HepG2 (cell line): ENCODE measurements around the gene CNR2. TPM values are rescaled to one million over a fixed set of nuclear protein-coding genes. Genes with fewer than 3 reads are reported as not detected.

Experiments
- ATAC-seq: fragments of 200-7000 bp; cut with Tn5 transposase; 3 replicates; pipeline ENCODE4 v1.9.1; 2020; ENCODE audit warnings: mild to moderate bottlenecking, moderate library complexity
- BruUV-seq: library from RNA; stranded (reverse); fragments of 400-500 nt; replicated peaks from 2 replicates; lab custom pipeline; 2021; lab: Mats Ljungman, UMichigan
- CTCF ChIA-PET: fragments of 300-600 bp; formaldehyde crosslinking; extraction: SDS; loops from one replicate; lab custom pipeline; 2021; ENCODE audit warnings: low total read pairs, inconsistent platforms, low intra/inter-chr PET ratio; lab: Yijun Ruan, JAX
- POLR2A ChIA-PET: fragments of 350-600 bp; sonication (Branson Sonifier 250); formaldehyde crosslinking; loops from one replicate; lab custom pipeline; 2020; ENCODE audit warnings: antibody characterized with exemption, inconsistent platforms; lab: Yijun Ruan, JAX
- DNase-seq: peaks from one replicate; pipeline ENCODE4 v3.0.0-alpha.2; 2015; ENCODE audit warnings: low spot score
- FAIRE-seq: peaks from 3 replicates; lab custom pipeline; 2011; peaks lifted over from hg19 to GRCh38; lab: Jason Lieb, UNC
- H2AFZ ChIP-seq: one replicate; pipeline ENCODE4 v1.6.1; 2011; ENCODE audit warnings: low read length, inconsistent platforms
- H3K27ac ChIP-seq: fragments of 300-600 bp; 3 replicates; pipeline ENCODE4 v1.8.0; 2011; ENCODE audit warnings: mixed run types, mild to moderate bottlenecking, mixed read lengths, low read length, inconsistent platforms; ENCODE audit not compliant: insufficient read depth; ENCODE audit errors: extremely low read length
- H3K27me3 ChIP-seq, 2 experiments: fragments of 200-600 bp in 1 of 2; 2 replicates in 1 of 2; 3 replicates in 1 of 2; pipeline versions ENCODE4 v1.6.0 to v1.8.0; 2011; ENCODE audit warnings: low read length in 2 of 2, mild to moderate bottlenecking in 2 of 2, moderate library complexity in 2 of 2, inconsistent platforms in 1 of 2; ENCODE audit not compliant: insufficient read depth in 2 of 2, control insufficient read depth in 1 of 2
- H3K36me3 ChIP-seq, 2 experiments: fragments of 200-600 bp in 1 of 2; replicated peaks in 1 of 2; 2 replicates in 1 of 2; 3 replicates in 1 of 2; pipeline versions ENCODE4 v1.5.1 to v1.8.0; 2011; ENCODE audit warnings: low read length in 2 of 2, inconsistent platforms in 1 of 2; ENCODE audit not compliant: insufficient read depth in 2 of 2, control insufficient read depth in 1 of 2
- H3K4me1 ChIP-seq: 2 replicates; pipeline ENCODE4 v1.5.1; 2012; ENCODE audit warnings: low read length, inconsistent platforms; ENCODE audit not compliant: insufficient read depth
- H3K4me2 ChIP-seq: 2 replicates; pipeline ENCODE4 v1.6.0; 2011; ENCODE audit warnings: low read depth, low read length, inconsistent platforms
- H3K4me3 ChIP-seq, 3 experiments: fragments of 200-600 bp in 1 of 3; sonication (generic), shearing (Covaris generic) in 1 of 3; replicated peaks in 1 of 3; 2 replicates each; pipeline ENCODE4 v1.5.1; 2011 to 2016; ENCODE audit warnings: low read length in 3 of 3, inconsistent platforms in 2 of 3, low read depth in 2 of 3, mild to moderate bottlenecking in 2 of 3, control low read depth in 1 of 3, mixed read lengths in 1 of 3; ENCODE audit not compliant: insufficient read depth in 1 of 3
- H3K79me2 ChIP-seq: one replicate; pipeline ENCODE4 v1.6.1; 2011; ENCODE audit warnings: low read length, inconsistent platforms; ENCODE audit not compliant: insufficient read depth
- H3K9ac ChIP-seq: 2 replicates; pipeline ENCODE4 v1.6.0; 2011; ENCODE audit warnings: mild to moderate bottlenecking, low read depth, low read length, inconsistent platforms; ENCODE audit not compliant: insufficient read depth
- H3K9me3 ChIP-seq: 2 replicates; pipeline ENCODE4 v1.5.1; 2012; ENCODE audit warnings: mild to moderate bottlenecking, low read length
- H4K20me1 ChIP-seq: 2 replicates; pipeline ENCODE4 v1.6.0; 2011; ENCODE audit warnings: inconsistent platforms, mild to moderate bottlenecking, low read length, moderate library complexity; ENCODE audit not compliant: insufficient read depth
- ATM ChIP-seq: fragments of 450-650 bp; IDR thresholded peaks from 2 replicates; pipeline ENCODE4 v1.7.1; 2017; ENCODE audit warnings: mild to moderate bottlenecking, borderline replicate concordance
- DBP ChIP-seq: sonication (generic); formaldehyde crosslinking; IDR thresholded peaks from 2 replicates; pipeline ENCODE4 v1.4.0; 2020; ENCODE audit warnings: missing genetic modification reagents; ENCODE audit errors: not compliant biosample characterization
- IRF1 ChIP-seq: sonication (generic); formaldehyde crosslinking; IDR thresholded peaks from 2 replicates; pipeline ENCODE4 v1.4.0; 2020; ENCODE audit warnings: low read depth, mild to moderate bottlenecking, missing genetic modification reagents
- MTF2 ChIP-seq: sonication (generic); formaldehyde crosslinking; IDR thresholded peaks from 2 replicates; pipeline ENCODE4 v1.5.0; 2020; ENCODE audit warnings: missing genetic modification reagents, borderline replicate concordance
- POLR2AphosphoS2 ChIP-seq: IDR thresholded peaks from 2 replicates; pipeline ENCODE4 v1.6.1; 2011; ENCODE audit warnings: low read depth, low read length, improper control_type of control experiment
- ZBTB20 ChIP-seq: sonication (generic); formaldehyde crosslinking; IDR thresholded peaks from 2 replicates; pipeline ENCODE4 v1.8.1; 2023; ENCODE audit warnings: missing genetic modification reagents, low read depth, mild to moderate bottlenecking, borderline replicate concordance
- ZBTB26 ChIP-seq: IDR thresholded peaks from 2 replicates; pipeline ENCODE4 v1.6.1; 2016; ENCODE audit warnings: missing compliant biosample characterization, missing genetic modification reagents, borderline replicate concordance
- ZEB1 ChIP-seq: IDR thresholded peaks from 2 replicates; pipeline ENCODE4 v1.6.1; 2012; ENCODE audit warnings: mild to moderate bottlenecking, low read depth, inconsistent platforms; ENCODE audit not compliant: insufficient replicate concordance
- ZFP37 ChIP-seq: sonication (generic); formaldehyde crosslinking; IDR thresholded peaks from 2 replicates; pipeline ENCODE4 v1.4.0; 2020; ENCODE audit warnings: missing genetic modification reagents, borderline replicate concordance
- ZNF17 ChIP-seq: sonication (generic); formaldehyde crosslinking; IDR thresholded peaks from 2 replicates; pipeline ENCODE4 v1.5.0; 2020; ENCODE audit warnings: mild to moderate bottlenecking, missing genetic modification reagents
- ZNF224 ChIP-seq: sonication (generic); formaldehyde crosslinking; IDR thresholded peaks from 2 replicates; pipeline ENCODE4 v1.5.0; 2020; ENCODE audit warnings: mild to moderate bottlenecking, missing genetic modification reagents
- ZNF441 ChIP-seq: sonication (generic); formaldehyde crosslinking; IDR thresholded peaks from 2 replicates; pipeline ENCODE4 v1.7.0; 2021; ENCODE audit warnings: missing genetic modification reagents, borderline replicate concordance
- ZNF780A ChIP-seq: sonication (generic); formaldehyde crosslinking; IDR thresholded peaks from 2 replicates; pipeline ENCODE4 v1.8.0; 2022; ENCODE audit warnings: mild to moderate bottlenecking, missing genetic modification reagents, moderate library complexity
- ZNF841 ChIP-seq: sonication (generic); formaldehyde crosslinking; IDR thresholded peaks from 2 replicates; pipeline ENCODE4 v1.8.1; 2023; ENCODE audit warnings: missing genetic modification reagents, borderline replicate concordance
- WGBS: methylation state at CpG from one replicate; pipeline ENCODE4 v1.1.6; 2017; ENCODE audit warnings: low lambda C conversion rate; 5-methylcytosine and 5-hydroxymethylcytosine counted together
- in situ Hi-C: cut with HindIII; loops from 2 replicates; pipeline ENCODE4 v1.10.0; 2017; ENCODE audit warnings: low pct_unique_long_range_greater_than_20kb; ENCODE audit not compliant: extremely low pct_ligation_motif_present
- intact Hi-C: fragments of 100-400 bp; cut with micrococcal nuclease; formaldehyde crosslinking; loops from one replicate; pipeline ENCODE4 v1.10.0; 2022; ENCODE audit not compliant: unreplicated experiment
- polyA plus RNA-seq, 8 experiments: library from polyadenylated mRNA; depleted of rRNA in 3 of 8; stranded (reverse) in 7 of 8; unstranded in 1 of 8; fragments of >200 nt; fragmentation: Illumina TruSeq in 4 of 8; extraction: Trizol in 4 of 8; gene quantifications; 2 replicates each; pipeline versions ENCODE4 v1.2.1 to v1.2.3, GENCODE V29; 2011 to 2016; ENCODE audit warnings: low read depth in 4 of 8, missing spikeins in 1 of 8, mixed read lengths in 1 of 8; ENCODE audit not compliant: insufficient read depth in 1 of 8
- total RNA-seq, 5 experiments: library from RNA; depleted of rRNA; stranded (reverse); fragments of >200 nt; fragmentation: Illumina TruSeq; extraction: Trizol; gene quantifications; 2 replicates each; pipeline ENCODE4 v1.2.3, GENCODE V29; 2016; ENCODE audit warnings: low read depth in 1 of 5

The CNR2 gene
- total and polyA plus RNA-seq, 2 of the 13 experiments (the other 11 are each of a cell fraction or from before 2014, with no cell fraction given), result not detected

GRCh38 chr1:23928789-23929188 is 15.6 kb upstream of the CNR2 start:
- H3K79me2 ChIP-seq, result no peaks in the 10 kb centered on the region
- H3K27ac ChIP-seq, result no peak overlapping the region
- intact Hi-C loops (no loop called here), in situ Hi-C loops (no loop called here)
- no peaks in the 10 kb centered on the region for H3K36me3 ChIP-seq
- no peak overlapping the region for H2AFZ ChIP-seq
- BruUV-seq, result no TSS peak
- H4K20me1 ChIP-seq, result no peaks in the 10 kb centered on the region
- ChIA-PET POLR2A (no interaction called here), CTCF (no interaction called here)
- H3K4me1 ChIP-seq, result peaks cover 9% of the 10 kb centered on the region
- DNase-seq (no peak), ATAC-seq (no peak), FAIRE-seq (no peak)
- WGBS, result 32% methylated on average over 4 of the region's 4 CpGs
- H3K27me3 ChIP-seq, result peaks cover 0 to 20% of the 10 kb centered on the region in 2 experiments; a peak in 3 of 5 replicates
- H3K9ac ChIP-seq, result no peak overlapping the region
- H3K4me3 ChIP-seq, result no peak overlapping the region
- TF ChIP-seq ZNF441 (no peak), POLR2AphosphoS2 (no peak), IRF1 (CRISPR knock-in tag) (no peak), ZBTB26 (no peak), DBP (no peak), ZNF841 (CRISPR knock-in tag) (no peak), ZEB1 (no peak), MTF2 (CRISPR knock-in tag) (no peak), ATM (no peak), ZNF224 (CRISPR knock-in tag) (no peak), ZBTB20 (no peak), ZNF17 (CRISPR knock-in tag) (no peak), ZFP37 (CRISPR knock-in tag) (no peak), ZNF780A (CRISPR knock-in tag) (no peak)
- H3K4me2 ChIP-seq, result no peak overlapping the region
- no peaks in the 10 kb centered on the region for H3K9me3 ChIP-seq
